H9 (cell line): ENCODE measurements around the gene TMC8. TPM values are rescaled to one million over a fixed set of nuclear protein-coding genes. Genes with fewer than 3 reads are reported as not detected.
A peak's percentile ranks its signal among the peaks of the same experiment; 100 is the strongest.

Source experiments
- DNase-seq: peaks from one replicate; pipeline ENCODE4 v3.0.0-alpha.2; 2017
- H2AFZ ChIP-seq: one replicate; pipeline ENCODE4 v1.6.1; 2013; ENCODE audit warnings: mild to moderate bottlenecking, low read length, control low read depth, moderate library complexity
- H2AK5ac ChIP-seq: 2 replicates; pipeline ENCODE4 v1.6.1; 2013; ENCODE audit warnings: low read length, control low read depth, mixed read lengths; ENCODE audit not compliant: insufficient read length
- H2BK120ac ChIP-seq: one replicate; pipeline ENCODE4 v1.6.1; 2013; ENCODE audit warnings: low read depth, mild to moderate bottlenecking, low read length, control low read depth, inconsistent platforms; ENCODE audit not compliant: poor library complexity, severe bottlenecking
- H2BK12ac ChIP-seq: 2 replicates; pipeline ENCODE4 v1.6.1; 2013; ENCODE audit warnings: low read length, control low read depth, mixed read lengths, low read depth; ENCODE audit not compliant: insufficient read length
- H2BK15ac ChIP-seq: 2 replicates; pipeline ENCODE4 v1.6.1; 2013; ENCODE audit warnings: low read depth, low read length, control low read depth
- H2BK20ac ChIP-seq: one replicate; pipeline ENCODE4 v1.6.1; 2013; ENCODE audit warnings: low read depth, mild to moderate bottlenecking, low read length, control low read depth, inconsistent platforms; ENCODE audit not compliant: poor library complexity, severe bottlenecking
- H2BK5ac ChIP-seq: 2 replicates; pipeline ENCODE4 v1.6.1; 2013; ENCODE audit warnings: low read length, control low read depth, mixed read lengths; ENCODE audit not compliant: insufficient read length
- H3K14ac ChIP-seq: 2 replicates; pipeline ENCODE4 v1.6.1; 2013; ENCODE audit warnings: low read length, control low read depth; ENCODE audit not compliant: insufficient read depth
- H3K18ac ChIP-seq: 2 replicates; pipeline ENCODE4 v1.6.1; 2013; ENCODE audit warnings: low read depth, mild to moderate bottlenecking, mixed read lengths, low read length, control low read depth; ENCODE audit not compliant: insufficient read length
- H3K23ac ChIP-seq: 2 replicates; pipeline ENCODE4 v1.6.1; 2013; ENCODE audit warnings: low read length, control low read depth, mixed read lengths, low read depth; ENCODE audit not compliant: insufficient read length
- H3K23me2 ChIP-seq: 2 replicates; pipeline ENCODE4 v1.6.1; 2013; ENCODE audit warnings: low read depth, mild to moderate bottlenecking, mixed read lengths, low read length, control low read depth; ENCODE audit not compliant: insufficient read length, poor library complexity, severe bottlenecking
- H3K27ac ChIP-seq: 2 replicates; pipeline ENCODE4 v1.5.1; 2013; ENCODE audit warnings: low read length, control low read depth, mixed read lengths, low read depth; ENCODE audit not compliant: insufficient read length
- H3K27me3 ChIP-seq: 2 replicates; pipeline ENCODE4 v1.6.1; 2013; ENCODE audit warnings: low read length, control low read depth, inconsistent platforms; ENCODE audit not compliant: insufficient read depth
- H3K4ac ChIP-seq: 2 replicates; pipeline ENCODE4 v1.6.1; 2013; ENCODE audit warnings: low read depth, mild to moderate bottlenecking, control low read depth, inconsistent platforms, low read length, moderate library complexity
- H3K4me1 ChIP-seq: 2 replicates; pipeline ENCODE4 v1.6.1; 2013; ENCODE audit warnings: low read length, control low read depth, inconsistent platforms; ENCODE audit not compliant: insufficient read depth
- H3K4me2 ChIP-seq: 2 replicates; pipeline ENCODE4 v1.6.1; 2013; ENCODE audit warnings: low read length, control low read depth, mixed read lengths; ENCODE audit not compliant: insufficient read length, insufficient read depth
- H3K56ac ChIP-seq: 2 replicates; pipeline ENCODE4 v1.6.1; 2013; ENCODE audit warnings: low read depth, mild to moderate bottlenecking, mixed read lengths, low read length, control low read depth; ENCODE audit not compliant: insufficient read length
- H3K79me1 ChIP-seq: 2 replicates; pipeline ENCODE4 v1.6.1; 2013; ENCODE audit warnings: low read depth, mild to moderate bottlenecking, moderate library complexity, low read length, control low read depth, inconsistent platforms; ENCODE audit not compliant: insufficient read depth, poor library complexity, severe bottlenecking
- H3K79me2 ChIP-seq: 2 replicates; pipeline ENCODE4 v1.6.1; 2013; ENCODE audit warnings: low read length, control low read depth, inconsistent platforms; ENCODE audit not compliant: insufficient read depth
- H3K9ac ChIP-seq: 2 replicates; pipeline ENCODE4 v1.6.1; 2013; ENCODE audit warnings: low read length, control low read depth, mixed read lengths; ENCODE audit not compliant: insufficient read length; ENCODE audit errors: extremely low read depth
- H3K9me3 ChIP-seq: one replicate; pipeline ENCODE4 v1.6.1; 2013; ENCODE audit warnings: low read depth, low read length, inconsistent platforms; ENCODE audit not compliant: control insufficient read depth
- H3T11ph ChIP-seq: one replicate; pipeline ENCODE4 v1.6.1; 2013; ENCODE audit warnings: mild to moderate bottlenecking, low read length, control low read depth, inconsistent platforms
- H4K20me1 ChIP-seq: one replicate; pipeline ENCODE4 v1.6.1; 2013; ENCODE audit not compliant: control insufficient read depth, insufficient read length, insufficient read depth
- H4K5ac ChIP-seq: 2 replicates; pipeline ENCODE4 v1.6.1; 2013; ENCODE audit warnings: low read depth, mild to moderate bottlenecking, mixed read lengths, low read length, control low read depth; ENCODE audit not compliant: insufficient read length
- H4K8ac ChIP-seq: replicated peaks from 2 replicates; pipeline ENCODE4 v1.6.1; 2013; ENCODE audit warnings: low read length, control low read depth, mixed read lengths, low read depth; ENCODE audit not compliant: insufficient read length
- H4K91ac ChIP-seq: 2 replicates; pipeline ENCODE4 v1.6.1; 2013; ENCODE audit warnings: low read depth, mild to moderate bottlenecking, moderate library complexity, mixed read lengths, low read length, control low read depth; ENCODE audit not compliant: insufficient read length
- H3K27ac Mint-ChIP-seq, 3 experiments: 2 replicates in 2 of 3; 3 replicates in 1 of 3; pipeline ENCODE4 v1.8.0; 2020 to 2021; ENCODE audit warnings: mixed read lengths in 3 of 3, mild to moderate bottlenecking in 1 of 3, moderate library complexity in 1 of 3
- H3K27me3 Mint-ChIP-seq: 2 replicates; pipeline ENCODE4 v1.8.0; 2021; ENCODE audit warnings: low read depth, mild to moderate bottlenecking, moderate library complexity, mixed read lengths
- H3K36me3 Mint-ChIP-seq, 3 experiments: 2 replicates in 2 of 3; 3 replicates in 1 of 3; pipeline ENCODE4 v1.8.0; 2020 to 2021; ENCODE audit warnings: low read depth in 3 of 3, mixed read lengths in 3 of 3; ENCODE audit not compliant: insufficient read depth in 1 of 3
- H3K4me1 Mint-ChIP-seq, 2 experiments: 2 replicates each; pipeline ENCODE4 v1.8.0; 2020; ENCODE audit warnings: mixed read lengths in 2 of 2
- H3K4me3 Mint-ChIP-seq, 2 experiments: 2 replicates in 1 of 2; 3 replicates in 1 of 2; pipeline ENCODE4 v1.8.0; 2020 to 2021; ENCODE audit warnings: mild to moderate bottlenecking in 2 of 2, mixed read lengths in 2 of 2, moderate library complexity in 1 of 2
- H3K9me3 Mint-ChIP-seq, 2 experiments: 2 replicates in 1 of 2; 3 replicates in 1 of 2; pipeline ENCODE4 v1.8.0; 2020; ENCODE audit warnings: mild to moderate bottlenecking in 2 of 2, mixed read lengths in 2 of 2, moderate library complexity in 1 of 2
- CTCF ChIP-seq: fragments of 200-600 bp; sonication (generic); conservative IDR thresholded peaks from 3 replicates; pipeline ENCODE4 v1.8.0; 2021; ENCODE audit warnings: antibody characterized with exemption, mild to moderate bottlenecking
- WGBS: extraction: QIAGEN DNeasy Blood & Tissue Kit; methylation state at CpG from one replicate; pipeline ENCODE4 v1.1.7; 2013; ENCODE audit warnings: missing lambda C conversion rate, low lambda C conversion rate, mixed read lengths; ENCODE audit not compliant: insufficient read length; ENCODE audit errors: extremely low coverage; 5-methylcytosine and 5-hydroxymethylcytosine counted together
- long read RNA-seq: library from polyadenylated mRNA; unstranded; transcript quantifications from one replicate; pipeline ENCODE4 v2.0.0, GENCODE V29; 2020
- total RNA-seq: library from RNA; stranded (reverse); gene quantifications from 2 replicates; pipeline ENCODE4 v1.2.1, GENCODE V29; 2021

The TMC8 gene
- 1.0 and 1.9 TPM in 2 replicates for total RNA-seq
- long read RNA-seq, partial matches to known transcripts: 1 of 4 reads
- long read RNA-seq, other reads (novel, unspliced or antisense): 3 of 4 reads

GRCh38 chr17:78130437-78131101, at the start of gene TMC8:
Gene TMC8, plus strand, starts transcription at chr17:78130771. Its CDS starts 818 bp downstream, at chr17:78131589.
- Histone ChIP-seq H2AFZ (no peak within 1 kb of the TSS), H3K56ac (no peak within 1 kb of the TSS), H2BK120ac (no peak within 1 kb of the TSS), H4K20me1 (no peaks in the 10 kb centered on the region), H3K4ac (no peak within 1 kb of the TSS), H3K79me1 (no peaks in the 10 kb centered on the region), H3K23me2 (peaks cover 19% of the 10 kb centered on the region), H3K9me3 (no peaks in the 10 kb centered on the region), H3K9ac (no peak within 1 kb of the TSS), H2BK12ac (no peak within 1 kb of the TSS), H3K14ac (no peak within 1 kb of the TSS; the same call in 1 of the 2 replicates), H2BK20ac (no peak within 1 kb of the TSS), H3K18ac (no peak within 1 kb of the TSS), H2BK5ac (no peak within 1 kb of the TSS), H3T11ph (no peak within 1 kb of the TSS), H2BK15ac (no peak within 1 kb of the TSS), H4K8ac (no peak within 1 kb of the TSS), H3K27me3 (no peaks in the 10 kb centered on the region; the same call in 1 of the 2 replicates), H4K5ac (no peak within 1 kb of the TSS), H3K23ac (no peak within 1 kb of the TSS), H2AK5ac (no peak within 1 kb of the TSS), H3K4me2 (peak within 1 kb of the TSS; percentile 36), H4K91ac (no peak within 1 kb of the TSS), H3K27ac (no peak within 1 kb of the TSS), H3K4me1 (peaks cover 14% of the 10 kb centered on the region; the same call in 1 of the 2 replicates), H3K79me2 (no peaks in the 10 kb centered on the region; the same call in 1 of the 2 replicates)
- WGBS: no CpG with 5 or more reads among the region's 10 CpGs
- H3K9me3 Mint-ChIP-seq: no peaks in the 10 kb centered on the region; a peak in 2 of 5 replicates
- peaks cover 21% of the 10 kb centered on the region for H3K27me3 Mint-ChIP-seq
- peak within 1 kb of the TSS; percentile 26 to 41; a peak in 3 of 5 replicates for H3K4me3 Mint-ChIP-seq
- peak; percentile 67 for DNase-seq
- H3K27ac Mint-ChIP-seq: peak within 1 kb of the TSS in 1 of 3 experiments; percentile 75; a peak in 1 of 7 replicates
- TF ChIP-seq CTCF: no peak
- H3K36me3 Mint-ChIP-seq: no peaks in the 10 kb centered on the region; a peak in 1 of 7 replicates
- peaks cover 28 to 29% of the 10 kb centered on the region in 2 experiments for H3K4me1 Mint-ChIP-seq
